DOHH2 (cell line): ENCODE results near the gene PKN3.

Source experiments
- H3F3A ChIP-seq: fragments of 200-600 bp; sonication (generic), shearing (Covaris generic); 2 replicates; pipeline ENCODE4 v1.6.0; 2016; ENCODE audit warnings: antibody characterized with exemption, mild to moderate bottlenecking; ENCODE audit not compliant: control insufficient read depth, insufficient read depth
- H3K27ac ChIP-seq: fragments of 200-600 bp; sonication (generic); 2 replicates; pipeline ENCODE4 v1.5.1; 2014; ENCODE audit warnings: low read depth, mild to moderate bottlenecking, low read length, moderate library complexity
- H3K27me3 ChIP-seq: fragments of 200-600 bp; sonication (generic); 2 replicates; pipeline ENCODE4 v1.6.1; 2014; ENCODE audit warnings: mild to moderate bottlenecking, low read length, mixed read lengths; ENCODE audit not compliant: control insufficient read depth
- H3K36me3 ChIP-seq: fragments of 200-600 bp; sonication (generic); 2 replicates; pipeline ENCODE4 v1.6.1; 2014; ENCODE audit warnings: mild to moderate bottlenecking, low read length, moderate library complexity, mixed read lengths; ENCODE audit not compliant: control insufficient read depth
- H3K4me1 ChIP-seq: fragments of 200-600 bp; sonication (generic); 2 replicates; pipeline ENCODE4 v1.6.1; 2014; ENCODE audit warnings: mild to moderate bottlenecking, low read length, mixed read lengths; ENCODE audit not compliant: control insufficient read depth
- H3K4me2 ChIP-seq: fragments of 200-600 bp; sonication (generic); 2 replicates; pipeline ENCODE4 v1.6.0; 2014; ENCODE audit warnings: mild to moderate bottlenecking, low read length, moderate library complexity
- H3K4me3 ChIP-seq: fragments of 200-600 bp; sonication (generic); 2 replicates; pipeline ENCODE4 v1.5.1; 2014; ENCODE audit warnings: mild to moderate bottlenecking, low read length, mixed read lengths
- H3K79me2 ChIP-seq: fragments of 200-600 bp; sonication (generic); 2 replicates; pipeline ENCODE4 v1.6.1; 2014; ENCODE audit warnings: mild to moderate bottlenecking, low read length, mixed read lengths; ENCODE audit not compliant: control insufficient read depth
- H3K9me2 ChIP-seq: fragments of 200-600 bp; sonication (generic); replicated peaks from 2 replicates; pipeline ENCODE4 v1.6.1; 2014; ENCODE audit warnings: mild to moderate bottlenecking, low read length, mixed read lengths; ENCODE audit not compliant: control insufficient read depth
- H3K9me3 ChIP-seq: fragments of 200-600 bp; sonication (generic); 2 replicates; pipeline ENCODE4 v1.6.1; 2014; ENCODE audit warnings: antibody characterized with exemption, low read length, mixed read lengths; ENCODE audit not compliant: control insufficient read depth, insufficient read depth
- H4K20me1 ChIP-seq: fragments of 200-600 bp; sonication (generic); 2 replicates; pipeline ENCODE4 v1.6.0; 2014; ENCODE audit warnings: low read depth, mild to moderate bottlenecking, antibody characterized with exemption, low read length, moderate library complexity; ENCODE audit not compliant: control insufficient read depth, insufficient read depth
- EZH2phosphoT487 ChIP-seq: fragments of 200-600 bp; sonication (generic); IDR thresholded peaks from 2 replicates; pipeline ENCODE4 v1.6.1; 2017; ENCODE audit warnings: borderline replicate concordance, mild to moderate bottlenecking, antibody characterized with exemption, low read length, moderate library complexity, mixed read lengths
- TF ChIP-seq, protein P1 (sequence below): fragments of 200-600 bp; sonication (generic); IDR thresholded peaks from one replicate; pipeline ENCODE4 v1.5.1; 2014; ENCODE audit warnings: antibody characterized with exemption, mild to moderate bottlenecking, low read depth, low read length; ENCODE audit not compliant: poor library complexity, severe bottlenecking

The PKN3 gene

DNA sequence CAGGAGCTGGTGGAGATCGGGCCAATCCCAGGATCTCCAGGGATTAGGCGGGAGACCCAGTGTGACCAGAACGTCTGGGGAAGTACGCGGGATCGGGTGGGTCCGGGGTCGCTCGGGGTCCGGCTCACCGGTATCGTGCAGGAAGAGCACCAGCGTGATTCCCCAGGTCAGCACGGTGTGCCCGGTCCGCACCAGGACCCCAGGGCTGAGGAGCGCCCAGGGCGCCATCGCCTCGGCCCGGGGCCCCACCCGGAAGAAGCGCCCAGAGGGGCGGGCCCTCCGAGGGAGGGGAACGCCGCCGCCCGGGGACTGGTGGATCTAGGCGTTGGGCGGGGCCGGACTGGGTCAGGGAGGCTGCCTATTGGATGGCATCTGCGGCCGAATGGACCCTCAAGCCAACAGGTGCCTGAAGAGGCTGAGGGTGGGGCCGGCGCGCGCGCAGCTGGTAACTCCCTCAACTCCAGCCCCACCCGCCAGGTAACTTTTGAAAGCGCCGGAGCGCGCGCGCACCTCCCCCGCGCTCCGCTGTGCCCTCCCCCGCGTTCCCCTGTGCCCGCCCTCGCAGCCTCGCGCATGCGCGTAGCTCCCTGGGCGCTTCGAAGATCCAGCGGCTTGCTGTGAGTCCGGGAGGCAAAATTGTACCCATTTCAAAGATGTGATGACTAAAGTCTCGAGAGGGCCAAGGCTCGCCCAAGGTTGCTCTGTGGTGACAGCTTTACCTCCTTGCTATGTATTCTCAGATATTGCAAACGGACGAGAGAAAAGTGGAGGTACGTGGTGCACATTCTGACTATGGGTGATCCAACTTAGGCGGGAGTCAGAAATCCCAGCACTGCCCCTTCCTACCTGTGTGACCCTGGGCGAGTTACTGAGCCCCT is 21.8 kb downstream of the PKN3 start, which contains the start of gene ZDHHC12:
ZDHHC12 (minus strand) TSS at position 262 of the 878 bp plus-strand sequence; CDS start at position 228, 34 bp downstream.
- H4K20me1 ChIP-seq: no peaks in the 10 kb centered on the region
- peak within 1 kb of the TSS; percentile 84 for H3K4me3 ChIP-seq
- peak within 1 kb of the TSS; percentile 83 for H3K4me2 ChIP-seq
- peaks cover 19% of the 10 kb centered on the region for H3K79me2 ChIP-seq
- no peaks in the 10 kb centered on the region for H3K9me3 ChIP-seq
- H3K36me3 ChIP-seq: peaks cover 20% of the 10 kb centered on the region
- TF ChIP-seq EZH2phosphoT487: no peak
- TF ChIP-seq, protein P1, sequence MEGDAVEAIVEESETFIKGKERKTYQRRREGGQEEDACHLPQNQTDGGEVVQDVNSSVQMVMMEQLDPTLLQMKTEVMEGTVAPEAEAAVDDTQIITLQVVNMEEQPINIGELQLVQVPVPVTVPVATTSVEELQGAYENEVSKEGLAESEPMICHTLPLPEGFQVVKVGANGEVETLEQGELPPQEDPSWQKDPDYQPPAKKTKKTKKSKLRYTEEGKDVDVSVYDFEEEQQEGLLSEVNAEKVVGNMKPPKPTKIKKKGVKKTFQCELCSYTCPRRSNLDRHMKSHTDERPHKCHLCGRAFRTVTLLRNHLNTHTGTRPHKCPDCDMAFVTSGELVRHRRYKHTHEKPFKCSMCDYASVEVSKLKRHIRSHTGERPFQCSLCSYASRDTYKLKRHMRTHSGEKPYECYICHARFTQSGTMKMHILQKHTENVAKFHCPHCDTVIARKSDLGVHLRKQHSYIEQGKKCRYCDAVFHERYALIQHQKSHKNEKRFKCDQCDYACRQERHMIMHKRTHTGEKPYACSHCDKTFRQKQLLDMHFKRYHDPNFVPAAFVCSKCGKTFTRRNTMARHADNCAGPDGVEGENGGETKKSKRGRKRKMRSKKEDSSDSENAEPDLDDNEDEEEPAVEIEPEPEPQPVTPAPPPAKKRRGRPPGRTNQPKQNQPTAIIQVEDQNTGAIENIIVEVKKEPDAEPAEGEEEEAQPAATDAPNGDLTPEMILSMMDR: no peak
- H3F3A ChIP-seq: peaks cover 15% of the 10 kb centered on the region
- H3K27me3 ChIP-seq: no peaks in the 10 kb centered on the region
- no peaks in the 10 kb centered on the region for H3K9me2 ChIP-seq
- peaks cover 25% of the 10 kb centered on the region for H3K4me1 ChIP-seq
- H3K27ac ChIP-seq: peak within 1 kb of the TSS; percentile 27

DNA sequence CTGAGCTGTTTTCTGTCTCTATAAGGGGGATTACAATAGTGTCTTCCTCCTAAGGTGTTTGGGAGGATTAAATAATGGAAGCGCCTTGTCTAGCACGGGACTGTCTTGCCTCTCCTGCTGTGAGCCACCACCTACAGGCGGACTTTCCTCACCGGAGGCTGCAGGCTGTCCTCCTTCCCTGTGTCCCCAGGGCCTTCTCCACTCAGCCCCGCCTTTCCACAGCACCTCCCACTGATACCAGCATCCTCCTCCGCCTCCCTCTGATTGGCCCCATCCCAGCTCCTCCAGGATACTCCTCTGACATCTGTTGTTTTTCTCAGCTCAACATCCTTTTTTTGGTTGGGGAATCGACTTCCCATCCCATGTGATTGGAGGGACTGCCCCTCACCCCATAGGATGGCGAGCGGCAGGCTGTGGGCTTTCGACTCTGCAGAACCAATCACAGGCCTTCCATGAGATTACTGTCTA is 22.5 kb downstream of the PKN3 start:
- Histone ChIP-seq H3K36me3 (peaks cover 20% of the 10 kb centered on the region), H3K27ac (peak overlapping the region; percentile 27), H3K4me2 (peak overlapping the region; percentile 80), H3K9me2 (no peaks in the 10 kb centered on the region), H3K79me2 (peaks cover 19% of the 10 kb centered on the region), H3K4me3 (peak overlapping the region; percentile 75), H3F3A (peaks cover 15% of the 10 kb centered on the region), H3K9me3 (no peaks in the 10 kb centered on the region), H4K20me1 (no peaks in the 10 kb centered on the region), H3K27me3 (no peaks in the 10 kb centered on the region), H3K4me1 (peaks cover 25% of the 10 kb centered on the region)
- TF ChIP-seq, protein P1: no peak
- no peak for TF ChIP-seq EZH2phosphoT487

DNA sequence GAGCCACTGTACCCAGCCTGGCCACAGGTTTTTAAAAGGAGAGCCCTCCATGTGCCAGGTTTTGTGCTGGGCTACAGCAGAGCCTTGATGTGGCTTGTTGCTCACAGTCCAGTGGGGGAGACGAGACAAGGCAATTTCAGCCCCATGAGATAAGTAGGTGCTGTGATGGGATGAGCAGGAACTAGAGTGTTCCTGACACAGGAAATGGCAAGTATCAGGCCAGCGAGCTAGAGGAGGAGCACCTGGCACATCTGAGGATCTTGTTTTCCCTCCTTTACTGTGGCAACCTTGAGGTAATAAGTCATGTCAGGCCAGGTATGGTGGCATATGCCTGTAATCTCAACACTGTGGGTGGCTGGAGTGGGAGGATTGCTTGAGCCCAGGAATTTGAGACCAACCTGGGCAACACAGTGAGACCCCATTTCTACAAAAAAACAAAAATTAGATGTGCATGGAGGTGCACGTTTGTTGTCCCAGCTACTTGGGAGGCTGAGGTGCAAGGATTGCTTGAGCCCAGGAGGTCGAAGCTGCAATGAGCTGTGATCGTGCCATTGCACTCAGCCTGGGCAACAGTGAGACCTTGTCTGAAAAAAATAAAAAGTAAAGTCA is 25.4 kb downstream of the PKN3 start:
- H3K27ac ChIP-seq: no peak overlapping the region
- H3K4me2 ChIP-seq: no peak overlapping the region
- peaks cover 15% of the 10 kb centered on the region for H3F3A ChIP-seq
- H3K4me1 ChIP-seq: peaks cover 17% of the 10 kb centered on the region
- H3K36me3 ChIP-seq: 0 out of 2 replicates have a peak, but pooled peaks cover 6% of the 10 kb centered on the region
- no peaks in the 10 kb centered on the region for H3K9me3 ChIP-seq
- no peaks in the 10 kb centered on the region for H4K20me1 ChIP-seq
- peaks cover 14% of the 10 kb centered on the region for H3K79me2 ChIP-seq
- H3K4me3 ChIP-seq: no peak overlapping the region
- no peaks in the 10 kb centered on the region for H3K9me2 ChIP-seq
- TF ChIP-seq, protein P1: no peak
- no peak for TF ChIP-seq EZH2phosphoT487
- no peaks in the 10 kb centered on the region for H3K27me3 ChIP-seq
